Caco-2 (cell line): ENCODE results near the gene LENG8. TPM values are rescaled to one million over a fixed set of nuclear protein-coding genes. Genes with fewer than 3 reads are reported as not detected.
"Not testable (repeated sequence)": the region's sequence is repeated elsewhere in the genome, so short reads cannot be mapped to it uniquely, and the experiment has no call there.

Experiments
- BruUV-seq: library from RNA; stranded (reverse); fragments of 400-500 nt; replicated peaks from 2 replicates; lab custom pipeline; 2021; lab: Mats Ljungman, UMichigan
- CTCF ChIA-PET: fragments of 300-600 bp; sonication (Branson Sonifier 250); formaldehyde crosslinking; loops from one replicate; lab custom pipeline; 2022; ENCODE audit warnings: antibody characterized with exemption; lab: Charles Lee
- POLR2A ChIA-PET: fragments of 300-600 bp; sonication (Branson Sonifier 250); formaldehyde crosslinking; loops from one replicate; lab custom pipeline; 2022; ENCODE audit warnings: antibody characterized with exemption; lab: Charles Lee
- DNase-seq, 2 experiments: peaks; one replicate each; pipeline versions ENCODE4 v3.0.0 to v3.0.0-alpha.2; 2020 to 2022
- H3K27me3 ChIP-seq: replicated peaks from 2 replicates; pipeline ENCODE4 v1.6.0; 2011; ENCODE audit warnings: low read length; ENCODE audit not compliant: control insufficient read depth, insufficient read depth
- H3K36me3 ChIP-seq: 2 replicates; pipeline ENCODE4 v1.5.1; 2011; ENCODE audit warnings: low read length; ENCODE audit not compliant: control insufficient read depth, insufficient read depth
- H3K4me1 ChIP-seq: fragments of 250-450 bp; sonication (Bioruptor Pico); 2 replicates; pipeline ENCODE4 v1.5.1; 2020; ENCODE audit warnings: mild to moderate bottlenecking
- H3K4me3 ChIP-seq: 2 replicates; pipeline ENCODE4 v1.5.1; 2011; ENCODE audit warnings: low read depth, mild to moderate bottlenecking, control low read depth, low read length
- H3K9me3 ChIP-seq: fragments of 250-450 bp; sonication (Bioruptor Pico); 2 replicates; pipeline ENCODE4 v1.5.1; 2020; ENCODE audit warnings: mild to moderate bottlenecking, moderate library complexity
- H3K27ac Mint-ChIP-seq: one replicate; pipeline ENCODE4 v1.8.0; 2022; ENCODE audit warnings: mixed read lengths; ENCODE audit not compliant: unreplicated experiment
- H3K27me3 Mint-ChIP-seq: one replicate; pipeline ENCODE4 v1.8.0; 2022; ENCODE audit warnings: mixed read lengths; ENCODE audit not compliant: insufficient read depth, unreplicated experiment
- H3K36me3 Mint-ChIP-seq: one replicate; pipeline ENCODE4 v1.8.0; 2022; ENCODE audit warnings: mild to moderate bottlenecking, mixed read lengths; ENCODE audit not compliant: insufficient read depth, unreplicated experiment
- H3K4me1 Mint-ChIP-seq: one replicate; pipeline ENCODE4 v1.8.0; 2022; ENCODE audit warnings: low read depth, mixed read lengths; ENCODE audit not compliant: unreplicated experiment
- H3K4me3 Mint-ChIP-seq: one replicate; pipeline ENCODE4 v1.8.0; 2022; ENCODE audit warnings: mild to moderate bottlenecking, moderate library complexity, mixed read lengths; ENCODE audit not compliant: unreplicated experiment
- H3K9me3 Mint-ChIP-seq: one replicate; pipeline ENCODE4 v1.8.0; 2022; ENCODE audit warnings: mixed read lengths; ENCODE audit not compliant: unreplicated experiment
- intact Hi-C: fragments of 100-400 bp; cut with micrococcal nuclease; formaldehyde crosslinking; loops from one replicate; pipeline ENCODE4 v1.10.0; 2022; ENCODE audit not compliant: unreplicated experiment
- total RNA-seq: library from RNA; stranded (reverse); gene quantifications from 2 replicates; pipeline ENCODE4 v1.2.3, GENCODE V29; 2022
- TF ChIP-seq, protein P1 (sequence below), 2 experiments: fragments of 200-600 bp in 1 of 2; IDR thresholded peaks; 1 replicate in 1 of 2; 2 replicates in 1 of 2; pipeline versions ENCODE4 v1.5.1 to v1.8.0; 2011 to 2022; ENCODE audit warnings: antibody characterized with exemption in 1 of 2, control low read depth in 1 of 2, inconsistent platforms in 1 of 2, low read depth in 1 of 2, low read length in 1 of 2, mild to moderate bottlenecking in 1 of 2, moderate library complexity in 1 of 2; ENCODE audit not compliant: insufficient read depth in 1 of 2, severe bottlenecking in 1 of 2, unreplicated experiment in 1 of 2

Gene LENG8
- total RNA-seq, 1 experiment from 2014 or later, result 143 TPM

GRCh38 chr19:54507824-54508223 is 58.8 kb downstream of the LENG8 start:
- no peaks in the 10 kb centered on the region for H3K27me3 ChIP-seq

GRCh38 chr19:54508487-54508886 is 59.5 kb downstream of the LENG8 start:
- H3K9me3 Mint-ChIP-seq, CTCF ChIA-PET, H3K4me3 ChIP-seq, H3K9me3 ChIP-seq, DNase-seq, H3K4me3 Mint-ChIP-seq, H3K36me3 Mint-ChIP-seq, H3K27ac Mint-ChIP-seq, intact Hi-C loops, H3K36me3 ChIP-seq, POLR2A ChIA-PET, H3K27me3 ChIP-seq, BruUV-seq, H3K4me1 ChIP-seq, H3K4me1 Mint-ChIP-seq: not testable (repeated sequence)
- H3K27me3 Mint-ChIP-seq, result peaks cover 20% of the 10 kb centered on the region

More at GRCh38 chr19:54507824-54508223, 58.8 kb downstream of the LENG8 start:
- TF ChIP-seq, protein P1, sequence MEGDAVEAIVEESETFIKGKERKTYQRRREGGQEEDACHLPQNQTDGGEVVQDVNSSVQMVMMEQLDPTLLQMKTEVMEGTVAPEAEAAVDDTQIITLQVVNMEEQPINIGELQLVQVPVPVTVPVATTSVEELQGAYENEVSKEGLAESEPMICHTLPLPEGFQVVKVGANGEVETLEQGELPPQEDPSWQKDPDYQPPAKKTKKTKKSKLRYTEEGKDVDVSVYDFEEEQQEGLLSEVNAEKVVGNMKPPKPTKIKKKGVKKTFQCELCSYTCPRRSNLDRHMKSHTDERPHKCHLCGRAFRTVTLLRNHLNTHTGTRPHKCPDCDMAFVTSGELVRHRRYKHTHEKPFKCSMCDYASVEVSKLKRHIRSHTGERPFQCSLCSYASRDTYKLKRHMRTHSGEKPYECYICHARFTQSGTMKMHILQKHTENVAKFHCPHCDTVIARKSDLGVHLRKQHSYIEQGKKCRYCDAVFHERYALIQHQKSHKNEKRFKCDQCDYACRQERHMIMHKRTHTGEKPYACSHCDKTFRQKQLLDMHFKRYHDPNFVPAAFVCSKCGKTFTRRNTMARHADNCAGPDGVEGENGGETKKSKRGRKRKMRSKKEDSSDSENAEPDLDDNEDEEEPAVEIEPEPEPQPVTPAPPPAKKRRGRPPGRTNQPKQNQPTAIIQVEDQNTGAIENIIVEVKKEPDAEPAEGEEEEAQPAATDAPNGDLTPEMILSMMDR (IDR thresholded peaks at IDR 0.05; ENCODE audit: insufficient read depth in 1 of 2, low read depth in 1 of 2, low read length in 1 of 2, severe bottlenecking in 1 of 2, unreplicated experiment in 1 of 2), result no peak
- ChIA-PET POLR2A (no interaction called here), CTCF (no interaction called here)
- H3K4me3 Mint-ChIP-seq, result no peak overlapping the region
- H3K27ac Mint-ChIP-seq, result no peak overlapping the region
- intact Hi-C loops, result no loop called here
- H3K9me3 ChIP-seq, result no peaks in the 10 kb centered on the region
- H3K9me3 Mint-ChIP-seq, result no peaks in the 10 kb centered on the region
- no peak overlapping the region for H3K4me3 ChIP-seq
- no peaks in the 10 kb centered on the region for H3K36me3 ChIP-seq
- peaks cover 16% of the 10 kb centered on the region for H3K27me3 Mint-ChIP-seq
- peaks cover 7% of the 10 kb centered on the region for H3K4me1 Mint-ChIP-seq
- H3K4me1 ChIP-seq, result no peaks in the 10 kb centered on the region
- H3K36me3 Mint-ChIP-seq, result no peaks in the 10 kb centered on the region
- BruUV-seq, result no TSS peak
- no peak for DNase-seq

DNA sequence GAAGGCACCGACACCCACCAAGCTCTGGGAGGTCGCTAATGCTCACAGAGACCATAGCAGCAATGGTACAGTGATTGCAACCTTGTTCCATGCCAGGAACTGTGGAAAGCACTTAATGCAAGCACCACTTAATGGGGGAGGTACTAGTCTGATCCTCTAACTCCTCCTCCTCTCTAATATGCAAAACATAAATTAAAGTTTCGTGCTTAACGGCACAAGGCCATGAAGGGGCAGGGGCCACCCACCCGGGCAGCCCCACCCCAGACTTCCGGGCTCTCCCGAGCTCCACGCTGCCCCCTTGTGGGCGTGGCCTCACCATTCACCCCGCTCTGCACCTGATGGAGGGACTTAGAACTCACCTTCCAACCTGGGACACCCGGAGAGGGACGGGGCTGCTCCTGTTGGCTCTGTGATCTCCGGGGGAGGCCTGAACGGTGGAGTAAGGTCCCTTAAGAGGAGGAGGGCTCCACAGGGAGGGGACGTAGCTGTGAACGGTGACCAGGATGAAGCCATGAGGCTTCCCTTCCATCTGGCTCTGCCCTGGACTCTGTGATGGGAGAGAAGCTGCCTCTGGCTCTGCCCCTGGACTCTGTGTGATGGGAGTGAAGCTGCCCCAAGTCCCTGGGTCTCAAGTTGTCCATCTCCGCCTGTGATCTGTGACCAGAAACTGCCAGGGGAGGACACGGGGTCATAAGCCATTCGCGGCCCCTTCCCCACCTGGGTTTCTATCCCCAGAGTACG is 60.4 kb downstream of the LENG8 start:
- BruUV-seq, H3K4me1 ChIP-seq, H3K9me3 Mint-ChIP-seq, H3K4me1 Mint-ChIP-seq, H3K27me3 ChIP-seq, intact Hi-C loops, H3K4me3 ChIP-seq, H3K36me3 ChIP-seq, POLR2A ChIA-PET, CTCF ChIA-PET, H3K9me3 ChIP-seq, DNase-seq, H3K27ac Mint-ChIP-seq, H3K4me3 Mint-ChIP-seq, H3K36me3 Mint-ChIP-seq: not testable (repeated sequence)
- peaks cover 23% of the 10 kb centered on the region for H3K27me3 Mint-ChIP-seq

Other genes starting within 250 kb of the LENG8 start
- gene RPS9, start 248.3 kb upstream of the LENG8 start, total RNA-seq, result 1,040 and 1,045 TPM in 2 replicates
- not detected in 2 replicates for gene LILRB3, start 226.2 kb upstream of the LENG8 start, total RNA-seq
- gene LILRA6, start 206.4 kb upstream of the LENG8 start, total RNA-seq, result not detected in 2 replicates
- not detected in 2 replicates for gene LILRB5, start 191.9 kb upstream of the LENG8 start, total RNA-seq
- gene LILRB2, start 168.1 kb upstream of the LENG8 start, total RNA-seq, result not detected in 2 replicates
- not detected in 2 replicates for gene LILRA5, start 136.0 kb upstream of the LENG8 start, total RNA-seq
- not detected in 2 replicates for gene LILRA4, start 110.0 kb upstream of the LENG8 start, total RNA-seq
- not detected in 2 replicates for gene LAIR1, start 84.3 kb upstream of the LENG8 start, total RNA-seq
- gene TTYH1, start 33.7 kb upstream of the LENG8 start, total RNA-seq, result not detected in 2 replicates
- 6.7 and 6.9 TPM in 2 replicates for gene LENG9, start 14.6 kb downstream of the LENG8 start, total RNA-seq
- gene CDC42EP5, start 24.1 kb downstream of the LENG8 start, total RNA-seq, result 7.1 and 8.6 TPM in 2 replicates
- not detected in 2 replicates for gene LAIR2, start 53.6 kb downstream of the LENG8 start, total RNA-seq
- not detected in 2 replicates for gene LILRA2, start 124.6 kb downstream of the LENG8 start, total RNA-seq
- not detected in 2 replicates for gene LILRA1, start 144.4 kb downstream of the LENG8 start, total RNA-seq
- gene LILRB1, start 181.3 kb downstream of the LENG8 start, total RNA-seq, result not detected in 2 replicates
- not detected in 2 replicates for gene LILRB4, start 213.8 kb downstream of the LENG8 start, total RNA-seq